ENCODE measurements around the gene CRYGS. TPM values are rescaled to one million over a fixed set of nuclear protein-coding genes. Genes with fewer than 3 reads are reported as not detected.

The CRYGS gene
- total and polyA plus RNA-seq, 9 donors: 1.2 to 3.3 (median 2.2) TPM

GRCh38 chr3:186515125-186515524 is 29.1 kb downstream of the CRYGS start:
- DNase-seq: no peak
- no peaks in the 10 kb centered on the region for H3K27me3 ChIP-seq
- no peak overlapping the region for H3K27ac ChIP-seq
- no peak overlapping the region for H3K4me3 ChIP-seq
- intact Hi-C loops (cut with DNase I): no loop called here
- WGBS, 3 donors: 30 to 61% (median 39%) methylated on average over 4 of the region's 4 CpGs
- no peaks in the 10 kb centered on the region for H3K9me3 ChIP-seq
- TF ChIP-seq CTCF (IDR thresholded peaks at IDR 0.05) (no peak), EP300 (IDR thresholded peaks at IDR 0.05) (no peak), POLR2A (IDR thresholded peaks at IDR 0.05) (no peak)
- no peaks in the 10 kb centered on the region for H3K4me1 ChIP-seq (ENCODE audit: insufficient read depth)
- no peaks in the 10 kb centered on the region for H3K36me3 ChIP-seq

GRCh38 chr3:186514296-186515002 is 29.7 kb downstream of the CRYGS start:
- intact Hi-C loops (cut with DNase I): no loop called here
- TF ChIP-seq CTCF (IDR thresholded peaks at IDR 0.05) (no peak), EP300 (IDR thresholded peaks at IDR 0.05) (no peak), POLR2A (IDR thresholded peaks at IDR 0.05) (no peak)
- no peak for DNase-seq
- Histone ChIP-seq H3K4me3 (no peak overlapping the region), H3K4me1 (ENCODE audit: insufficient read depth) (no peaks in the 10 kb centered on the region), H3K36me3 (no peaks in the 10 kb centered on the region), H3K27ac (no peak overlapping the region), H3K27me3 (no peaks in the 10 kb centered on the region), H3K9me3 (no peaks in the 10 kb centered on the region)
- WGBS, 3 donors: 63 to 81% (median 63%) methylated on average over 3 of the region's 3 CpGs

GRCh38 chr3:186513386-186513785 is 30.8 kb downstream of the CRYGS start:
- TF ChIP-seq CTCF (IDR thresholded peaks at IDR 0.05): no peak
- TF ChIP-seq POLR2A (IDR thresholded peaks at IDR 0.05): no peak
- no peak for TF ChIP-seq EP300 (IDR thresholded peaks at IDR 0.05)
- Histone ChIP-seq H3K27me3 (no peaks in the 10 kb centered on the region), H3K27ac (no peak overlapping the region), H3K36me3 (no peaks in the 10 kb centered on the region), H3K4me3 (no peak overlapping the region), H3K9me3 (no peaks in the 10 kb centered on the region), H3K4me1 (ENCODE audit: insufficient read depth) (no peaks in the 10 kb centered on the region)
- no peak for DNase-seq
- WGBS, 3 donors: 38 to 44% (median 38%) methylated on average over 5 of the region's 5 CpGs
- intact Hi-C loops (cut with DNase I): no loop called here

- 31 to 42% (median 36%) methylated on average over 9 of the region's 9 CpGs for WGBS, 3 donors
- no peak for TF ChIP-seq POLR2A (IDR thresholded peaks at IDR 0.05)
- TF ChIP-seq CTCF (IDR thresholded peaks at IDR 0.05): no peak
- no peak for TF ChIP-seq EP300 (IDR thresholded peaks at IDR 0.05)
- intact Hi-C loops (cut with DNase I): no loop called here
- Histone ChIP-seq H3K36me3 (no peaks in the 10 kb centered on the region), H3K4me3 (no peak overlapping the region), H3K27me3 (no peaks in the 10 kb centered on the region), H3K9me3 (no peaks in the 10 kb centered on the region), H3K4me1 (ENCODE audit: insufficient read depth) (no peaks in the 10 kb centered on the region), H3K27ac (no peak overlapping the region)
- no peak for DNase-seq
Observed at GRCh38 chr3:186512570-186513302, 31.4 kb downstream of the CRYGS start.

Data from ovary (tissue), 9 donors.